ENCODE measurements around the gene MTM1.

MTM1 gene

GRCh38 chrX:150676221-150676620, 107.8 kb downstream of the MTM1 start:
- Histone ChIP-seq H3F3A (ENCODE audit: insufficient read depth) (no peaks in the 10 kb centered on the region), H3K4me2 (ENCODE audit: low read depth, low read length, poor library complexity, severe bottlenecking) (no peak overlapping the region), H3K9me3 (ENCODE audit: insufficient read depth, low read length) (no peaks in the 10 kb centered on the region), H4K20me1 (ENCODE audit: low read depth, low read length) (no peaks in the 10 kb centered on the region), H2AFZ (ENCODE audit: low read depth, low read length, severe bottlenecking) (no peak overlapping the region), H3K27me3 (ENCODE audit: low read length) (no peaks in the 10 kb centered on the region), H3K79me2 (ENCODE audit: insufficient read depth, low read length) (no peaks in the 10 kb centered on the region), H3K4me3 (ENCODE audit: insufficient read depth, low read length, poor library complexity, severe bottlenecking) (no peak overlapping the region), H3K9ac (ENCODE audit: low read length) (no peak overlapping the region), H3K9me2 (replicated peaks; ENCODE audit: insufficient read depth, low read length) (no peaks in the 10 kb centered on the region), H3K36me3 (ENCODE audit: low read length) (no peaks in the 10 kb centered on the region), H3K27ac (ENCODE audit: low read depth, low read length) (no peak overlapping the region)
- TF ChIP-seq EZH2phosphoT487 (conservative IDR thresholded peaks at IDR 0.05; ENCODE audit: low read length), result no peak
- no peak for TF ChIP-seq CTCF (IDR thresholded peaks at IDR 0.05; ENCODE audit: insufficient read depth, low read length, poor library complexity, severe bottlenecking)

GRCh38 chrX:150680974-150681373, 112.6 kb downstream of the MTM1 start:
- Histone ChIP-seq H4K20me1 (ENCODE audit: low read depth, low read length) (no peaks in the 10 kb centered on the region), H3K27ac (ENCODE audit: low read depth, low read length) (no peak overlapping the region), H3F3A (ENCODE audit: insufficient read depth) (no peaks in the 10 kb centered on the region), H3K9me3 (ENCODE audit: insufficient read depth, low read length) (no peaks in the 10 kb centered on the region), H3K36me3 (ENCODE audit: low read length) (no peaks in the 10 kb centered on the region), H3K9ac (ENCODE audit: low read length) (no peak overlapping the region), H3K4me2 (ENCODE audit: low read depth, low read length, poor library complexity, severe bottlenecking) (no peak overlapping the region), H3K27me3 (ENCODE audit: low read length) (no peaks in the 10 kb centered on the region), H3K4me3 (ENCODE audit: insufficient read depth, low read length, poor library complexity, severe bottlenecking) (no peak overlapping the region), H3K9me2 (replicated peaks; ENCODE audit: insufficient read depth, low read length) (no peaks in the 10 kb centered on the region), H3K79me2 (ENCODE audit: insufficient read depth, low read length) (no peaks in the 10 kb centered on the region), H2AFZ (ENCODE audit: low read depth, low read length, severe bottlenecking) (no peak overlapping the region)
- TF ChIP-seq CTCF (IDR thresholded peaks at IDR 0.05; ENCODE audit: insufficient read depth, low read length, poor library complexity, severe bottlenecking) (no peak), EZH2phosphoT487 (conservative IDR thresholded peaks at IDR 0.05; ENCODE audit: low read length) (no peak)

- TF ChIP-seq EZH2phosphoT487 (conservative IDR thresholded peaks at IDR 0.05; ENCODE audit: low read length), result no peak
- no peak for TF ChIP-seq CTCF (IDR thresholded peaks at IDR 0.05; ENCODE audit: insufficient read depth, low read length, poor library complexity, severe bottlenecking)
- Histone ChIP-seq H3K9me3 (ENCODE audit: insufficient read depth, low read length) (no peaks in the 10 kb centered on the region), H3K79me2 (ENCODE audit: insufficient read depth, low read length) (no peaks in the 10 kb centered on the region), H3K4me2 (ENCODE audit: low read depth, low read length, poor library complexity, severe bottlenecking) (no peak overlapping the region), H3K27me3 (ENCODE audit: low read length) (no peaks in the 10 kb centered on the region), H2AFZ (ENCODE audit: low read depth, low read length, severe bottlenecking) (no peak overlapping the region), H3F3A (ENCODE audit: insufficient read depth) (no peaks in the 10 kb centered on the region), H3K4me3 (ENCODE audit: insufficient read depth, low read length, poor library complexity, severe bottlenecking) (no peak overlapping the region), H3K36me3 (ENCODE audit: low read length) (no peaks in the 10 kb centered on the region), H3K9ac (ENCODE audit: low read length) (no peak overlapping the region), H4K20me1 (ENCODE audit: low read depth, low read length) (no peaks in the 10 kb centered on the region), H3K27ac (ENCODE audit: low read depth, low read length) (no peak overlapping the region), H3K9me2 (replicated peaks; ENCODE audit: insufficient read depth, low read length) (no peaks in the 10 kb centered on the region)
Observed at GRCh38 chrX:150683112-150683511, 114.7 kb downstream of the MTM1 start.

Measured in SU-DHL-6 (cell line).